Endothelial cell of umbilical vein (primary cell): ENCODE data around the gene CHN1.

ENCODE experiments used
- POLR2AphosphoS5 ChIP-seq: IDR thresholded peaks from 2 replicates; pipeline ENCODE4 v1.6.1; 2012; ENCODE audit warnings: low read depth, mild to moderate bottlenecking, control low read depth, low read length, moderate library complexity; ENCODE audit not compliant: insufficient read depth
- TF ChIP-seq, protein P1 (sequence below), 2 donors: IDR thresholded peaks; 1 replicate in 1 of 2; 2 replicates in 1 of 2; pipeline ENCODE4 v1.5.1; 2011; ENCODE audit warnings: low read length in 2 of 2, mild to moderate bottlenecking in 2 of 2, moderate library complexity in 2 of 2, control low read depth in 1 of 2, inconsistent platforms in 1 of 2, low read depth in 1 of 2; ENCODE audit not compliant: insufficient read depth in 1 of 2; ENCODE audit errors: extremely low read depth in 1 of 2

DNA sequence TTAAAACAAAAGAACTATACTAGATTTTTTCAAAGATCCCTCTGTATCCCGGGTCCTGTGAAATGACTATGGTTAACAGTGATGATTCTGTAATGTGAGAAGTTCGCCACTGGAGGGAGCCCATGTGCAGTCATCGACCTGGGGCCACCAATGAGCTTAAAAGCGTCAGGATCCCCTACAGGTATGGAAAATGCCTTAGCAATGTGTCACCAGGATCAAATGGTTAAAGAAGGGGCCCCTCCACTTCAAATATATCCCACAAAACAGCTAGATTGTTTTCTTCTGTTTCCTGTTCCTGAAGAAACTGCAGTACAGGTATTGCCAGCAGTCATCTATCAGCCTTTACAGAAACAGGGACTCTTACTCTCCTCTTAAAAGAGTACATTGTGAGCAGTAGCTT, 256.2 kb downstream of the CHN1 start:
- no peak for TF ChIP-seq POLR2AphosphoS5
- TF ChIP-seq, protein P1, sequence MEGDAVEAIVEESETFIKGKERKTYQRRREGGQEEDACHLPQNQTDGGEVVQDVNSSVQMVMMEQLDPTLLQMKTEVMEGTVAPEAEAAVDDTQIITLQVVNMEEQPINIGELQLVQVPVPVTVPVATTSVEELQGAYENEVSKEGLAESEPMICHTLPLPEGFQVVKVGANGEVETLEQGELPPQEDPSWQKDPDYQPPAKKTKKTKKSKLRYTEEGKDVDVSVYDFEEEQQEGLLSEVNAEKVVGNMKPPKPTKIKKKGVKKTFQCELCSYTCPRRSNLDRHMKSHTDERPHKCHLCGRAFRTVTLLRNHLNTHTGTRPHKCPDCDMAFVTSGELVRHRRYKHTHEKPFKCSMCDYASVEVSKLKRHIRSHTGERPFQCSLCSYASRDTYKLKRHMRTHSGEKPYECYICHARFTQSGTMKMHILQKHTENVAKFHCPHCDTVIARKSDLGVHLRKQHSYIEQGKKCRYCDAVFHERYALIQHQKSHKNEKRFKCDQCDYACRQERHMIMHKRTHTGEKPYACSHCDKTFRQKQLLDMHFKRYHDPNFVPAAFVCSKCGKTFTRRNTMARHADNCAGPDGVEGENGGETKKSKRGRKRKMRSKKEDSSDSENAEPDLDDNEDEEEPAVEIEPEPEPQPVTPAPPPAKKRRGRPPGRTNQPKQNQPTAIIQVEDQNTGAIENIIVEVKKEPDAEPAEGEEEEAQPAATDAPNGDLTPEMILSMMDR (IDR thresholded peaks at IDR 0.05; ENCODE audit: extremely low read depth in 1 of 2, insufficient read depth in 1 of 2, low read depth in 1 of 2, low read length in 2 of 2) = peak; percentile 67 to 74
